HG03025 (cell line): ENCODE results near the gene SHQ1.
"Not testable (repeated sequence)": the region's sequence is repeated elsewhere in the genome, so short reads cannot be mapped to it uniquely, and the experiment has no call there.

Source experiments
- ATAC-seq: cut with Tn5 transposase; IDR thresholded peaks from one replicate; pipeline ENCODE4 v1.9.1; 2021; ENCODE audit warnings: mild to moderate bottlenecking, moderate library complexity; ENCODE audit not compliant: unreplicated experiment, low FRiP score

Gene SHQ1

GRCh38 chr3:72804361-72804760 is 43.9 kb downstream of the SHQ1 start:
- no peak for ATAC-seq

DNA sequence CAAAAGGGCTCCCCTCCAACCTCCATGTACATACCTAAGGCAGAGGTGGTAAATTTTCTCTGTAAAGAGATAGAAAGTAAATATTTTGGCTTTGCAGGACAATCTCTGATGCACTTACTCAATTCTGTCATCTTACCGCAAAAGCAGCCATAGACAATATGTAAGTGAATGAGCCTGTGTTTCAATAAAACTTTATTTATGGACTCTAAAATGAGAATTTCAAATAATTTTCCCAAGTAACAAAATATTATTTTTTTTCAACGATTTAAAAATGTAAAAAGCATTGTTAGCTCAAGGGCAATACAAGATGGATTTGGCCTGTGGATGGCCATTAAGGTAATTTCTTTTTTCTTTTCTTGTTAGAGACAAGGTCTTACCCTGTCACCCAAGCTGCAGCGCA is 44.7 kb downstream of the SHQ1 start:
- no peak for ATAC-seq

DNA sequence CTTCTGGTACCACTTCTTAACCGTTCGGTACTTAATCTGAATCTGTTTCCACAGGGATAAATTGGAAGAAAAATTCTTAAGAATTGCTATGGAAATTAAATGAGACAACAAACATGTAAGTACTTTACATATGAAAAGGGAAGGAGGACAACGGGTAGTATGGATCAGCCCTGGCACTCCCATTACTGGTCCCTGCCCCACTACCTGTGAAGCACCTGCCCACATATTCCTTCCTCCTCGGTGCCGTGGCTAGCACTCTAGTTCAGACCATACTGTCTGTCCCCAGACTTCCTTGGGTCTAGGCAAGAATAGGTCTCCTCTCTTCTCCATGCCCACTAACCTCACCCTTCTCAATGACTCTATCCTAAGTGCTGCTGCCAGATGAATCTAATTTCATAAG is 46.2 kb downstream of the SHQ1 start:
- ATAC-seq: no peak

DNA sequence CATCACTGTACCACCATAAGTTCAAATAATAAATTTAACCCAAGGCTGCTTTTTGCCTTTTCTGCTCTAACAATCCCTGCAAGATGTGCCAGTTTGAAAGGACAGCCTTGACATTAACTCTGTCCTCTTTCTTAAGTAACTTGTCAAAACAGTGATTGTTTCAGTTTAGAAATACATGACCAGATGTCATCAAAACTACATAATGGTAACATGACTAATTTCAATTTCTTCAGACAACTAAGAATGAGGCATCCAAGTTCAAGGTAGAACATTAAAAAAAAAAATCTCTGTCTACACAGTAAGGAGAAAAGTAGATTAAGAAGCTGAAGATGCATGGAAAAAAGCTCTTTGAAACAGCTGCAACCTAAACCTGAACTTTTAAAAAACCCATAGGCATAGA is 47.4 kb downstream of the SHQ1 start:
- ATAC-seq: no peak

DNA sequence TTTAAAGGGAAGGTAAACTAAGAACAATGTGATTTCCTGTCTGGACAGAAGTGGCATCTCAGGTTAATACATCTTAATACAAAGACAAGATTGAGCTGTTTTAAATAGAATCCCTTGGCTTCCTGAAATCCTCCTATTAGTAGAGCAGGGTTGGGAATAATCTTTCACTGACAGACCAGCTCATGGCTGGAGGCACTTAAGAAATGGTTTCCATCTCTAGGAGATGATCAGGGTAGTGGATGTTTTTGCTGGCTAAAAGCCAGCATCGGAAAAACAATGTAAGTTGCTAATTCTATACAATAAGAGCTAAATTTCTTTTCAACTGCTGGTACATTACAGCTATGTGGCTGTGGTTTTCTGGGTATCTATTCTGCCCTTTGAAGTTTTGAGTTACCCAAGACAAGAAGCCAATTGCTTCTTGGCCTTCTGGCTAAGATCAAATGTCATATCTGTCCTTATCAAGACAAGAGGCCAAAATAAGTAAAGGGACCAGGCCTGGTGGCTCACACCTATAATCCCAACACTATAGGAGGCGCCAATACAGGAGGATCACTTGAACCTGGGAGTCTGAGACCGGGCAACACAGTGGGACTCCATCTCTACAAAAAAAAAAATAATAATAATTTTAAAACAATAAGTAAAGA is 49.6 kb downstream of the SHQ1 start:
- no peak for ATAC-seq

GRCh38 chr3:72797773-72798543 is 50.3 kb downstream of the SHQ1 start:
- no peak for ATAC-seq

DNA sequence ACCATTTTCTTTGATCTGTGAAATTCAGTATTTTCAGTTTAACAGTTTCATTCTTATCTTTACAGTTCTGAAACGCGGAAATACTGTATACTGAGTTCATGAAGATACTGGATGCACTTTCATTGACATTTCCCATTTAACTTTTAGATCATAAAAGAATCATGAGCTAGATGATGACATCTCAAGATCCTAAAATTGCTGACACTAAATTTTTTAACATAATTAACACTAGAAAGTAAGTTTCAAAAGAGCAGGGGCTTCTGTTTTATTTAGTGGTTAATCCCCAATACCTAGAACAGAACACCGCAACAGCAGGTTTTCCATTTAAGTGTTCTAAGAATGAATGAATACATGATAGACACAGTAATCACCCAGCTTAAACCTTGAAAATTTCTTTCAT is 54.2 kb downstream of the SHQ1 start:
- no peak for ATAC-seq

- no peak for ATAC-seq
These were observed 57.1 kb downstream of the SHQ1 start for GRCh38 chr3:72791161-72791560.

DNA sequence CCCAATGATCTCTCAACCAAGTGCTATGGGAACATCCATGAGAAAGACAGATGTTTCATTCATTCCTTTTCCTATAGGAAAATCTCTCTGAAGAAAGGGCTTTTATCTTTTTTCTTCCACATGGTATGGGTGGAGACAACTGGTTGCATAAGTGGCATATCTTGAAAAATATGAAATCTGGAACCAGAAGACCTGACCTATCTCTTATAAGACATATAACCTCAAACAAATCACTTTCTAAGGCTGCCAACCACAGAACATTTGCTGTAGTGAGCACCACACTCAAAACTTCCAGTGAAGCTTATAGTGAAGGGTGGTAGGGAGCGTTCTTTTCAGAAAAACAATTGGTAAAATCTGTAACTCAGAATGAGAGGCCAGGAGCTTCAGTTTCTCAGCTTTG is 58.5 kb downstream of the SHQ1 start:
- ATAC-seq: no peak

DNA sequence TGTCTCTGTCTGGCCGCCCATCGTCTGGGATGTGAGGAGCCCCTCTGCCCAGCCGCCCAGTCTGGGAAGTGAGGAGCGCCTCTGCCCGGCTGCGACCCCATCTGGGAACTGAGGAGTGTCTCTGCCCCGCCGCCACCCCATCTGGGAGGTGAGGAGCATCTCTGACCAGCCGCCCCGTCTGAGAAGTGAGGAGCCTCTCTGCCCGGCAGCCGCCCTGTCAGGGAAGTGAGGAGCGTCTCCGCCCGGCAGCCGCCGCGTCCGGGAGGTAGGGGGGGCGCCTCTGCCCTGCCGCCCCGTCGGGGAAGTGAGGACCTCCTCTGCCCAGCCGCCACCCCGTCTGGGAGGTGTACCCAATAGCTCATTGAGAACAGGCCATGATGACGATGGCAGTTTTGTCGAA is 60.0 kb downstream of the SHQ1 start:
- not testable (repeated sequence) for ATAC-seq

GRCh38 chr3:72786668-72787067 is 61.6 kb downstream of the SHQ1 start:
- no peak for ATAC-seq

GRCh38 chr3:72784226-72784625 is 64.0 kb downstream of the SHQ1 start:
- ATAC-seq: no peak

DNA sequence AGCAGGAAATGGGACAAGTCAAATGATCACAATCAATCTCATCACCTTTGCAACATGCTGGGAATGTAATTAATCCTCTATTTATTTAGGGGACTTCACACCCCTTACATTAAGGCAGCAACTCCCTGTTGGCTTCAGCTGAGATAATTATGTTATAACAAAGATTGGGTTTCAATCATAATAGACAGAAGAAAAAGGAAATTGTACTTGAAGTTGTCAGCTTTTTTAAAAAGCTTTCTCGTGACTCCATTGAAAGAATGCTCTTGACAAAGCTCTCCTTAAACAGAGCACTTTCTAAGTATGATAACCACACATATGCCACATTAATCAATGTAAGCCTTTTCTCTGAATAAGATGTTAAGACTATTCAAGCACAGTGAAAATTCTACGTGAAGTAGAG is 65.7 kb downstream of the SHQ1 start:
- ATAC-seq: no peak

GRCh38 chr3:72769758-72770540 is 78.3 kb downstream of the SHQ1 start:
- no peak for ATAC-seq

DNA sequence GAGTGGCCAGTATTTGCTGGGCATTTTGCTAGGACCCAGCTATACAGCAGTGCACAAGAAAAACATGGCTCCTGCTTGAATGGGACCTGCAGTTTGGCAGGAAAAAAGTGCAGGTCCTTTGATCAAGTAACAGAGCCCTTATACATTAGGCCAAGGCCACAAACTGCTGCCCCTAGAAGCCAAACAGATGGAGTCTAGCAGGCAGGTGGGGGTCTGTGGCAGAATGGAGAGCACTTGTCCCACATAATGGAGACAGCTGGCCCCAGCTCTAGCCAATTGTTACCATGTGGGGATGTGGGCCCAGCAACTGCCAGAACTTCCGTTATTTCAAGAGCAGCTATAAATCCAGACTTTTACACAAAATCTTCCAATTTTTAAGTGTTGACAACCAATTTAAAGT is 79.3 kb downstream of the SHQ1 start:
- no peak for ATAC-seq

DNA sequence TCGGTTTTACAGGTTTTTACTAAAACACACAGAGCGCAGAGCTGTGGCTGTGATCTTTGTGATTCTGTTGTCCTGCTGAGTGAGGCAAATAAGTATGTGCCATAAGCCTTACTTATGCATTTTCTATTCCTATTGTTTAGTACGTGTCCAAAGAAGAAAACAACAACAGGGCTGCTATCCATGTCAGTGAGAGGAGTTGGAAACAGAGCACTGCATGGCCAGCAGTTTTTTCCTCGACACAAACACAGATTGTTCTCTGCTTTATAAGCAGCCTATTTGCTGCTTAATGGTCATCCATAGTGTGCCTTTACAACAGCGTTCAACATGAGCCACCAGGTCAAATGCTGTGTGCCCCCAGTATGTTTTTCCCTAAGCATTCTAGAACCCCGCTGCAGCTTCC is 79.8 kb downstream of the SHQ1 start:
- ATAC-seq: no peak

GRCh38 chr3:72768006-72768441 is 80.2 kb downstream of the SHQ1 start:
- no peak for ATAC-seq

GRCh38 chr3:72766866-72767265 is 81.4 kb downstream of the SHQ1 start:
- no peak for ATAC-seq

DNA sequence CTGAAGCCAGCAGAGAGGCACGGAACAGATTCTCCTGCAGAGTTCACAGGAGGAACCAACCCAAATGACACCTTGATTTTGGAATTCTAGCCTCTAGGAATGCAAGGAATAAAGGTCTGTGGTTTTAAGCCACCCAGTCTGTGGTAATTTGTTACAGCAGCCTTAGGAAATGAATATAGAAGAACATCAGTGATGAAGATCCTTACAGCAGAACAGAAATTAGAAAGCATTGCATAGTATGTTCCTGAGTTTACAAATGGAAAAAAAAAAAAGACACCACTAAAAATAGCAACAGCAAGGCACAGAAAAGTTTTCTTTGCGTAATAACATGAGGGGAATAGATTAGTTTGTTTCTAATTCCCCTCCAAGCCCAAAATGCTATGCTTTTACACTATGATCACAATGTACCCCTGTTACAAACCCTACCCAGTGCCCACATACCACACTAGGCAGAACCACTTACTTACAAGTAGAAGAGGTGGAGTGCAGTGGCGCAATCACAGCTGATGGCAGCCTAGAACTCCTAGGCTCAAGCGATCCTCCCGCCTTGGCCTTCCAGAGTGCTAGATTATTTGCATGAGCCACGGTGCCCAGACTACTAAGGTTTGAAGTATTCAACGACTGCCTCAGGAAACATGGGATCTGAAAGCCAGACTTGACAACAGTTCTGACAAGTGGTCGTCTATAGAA is 84.3 kb downstream of the SHQ1 start:
- ATAC-seq: no peak

DNA sequence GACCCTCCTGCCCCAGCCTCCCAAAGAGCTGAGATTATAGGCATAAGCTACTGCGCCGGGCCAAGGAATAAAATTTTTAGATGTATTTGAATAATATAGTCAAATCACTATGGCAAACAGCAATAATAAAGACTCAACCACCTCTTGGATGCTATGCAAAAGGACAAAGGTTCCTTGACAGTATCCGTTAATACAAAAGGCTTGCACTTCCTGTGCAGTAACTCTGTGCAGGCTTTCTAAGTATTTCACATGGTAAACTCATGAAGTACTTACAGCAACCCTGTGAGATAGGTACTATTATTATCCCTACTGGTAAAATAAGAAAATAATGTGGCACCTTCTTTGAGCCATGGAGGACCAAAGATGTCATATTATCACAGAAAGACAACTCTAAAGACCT is 86.8 kb downstream of the SHQ1 start:
- ATAC-seq: no peak

- ATAC-seq: no peak
These were observed 88.0 kb downstream of the SHQ1 start for GRCh38 chr3:72760225-72760624.
